Left colon (tissue), 2 donors: Measurements from ENCODE around the gene HDAC3. TPM values are rescaled to one million over a fixed set of nuclear protein-coding genes. Genes with fewer than 3 reads are reported as not detected.

Experiments used
- ATAC-seq: fragments of 200-7000 bp; cut with Tn5 transposase; one replicate; pipeline ENCODE4 v1.9.1; 2020; ENCODE audit warnings: mild to moderate bottlenecking, moderate library complexity
- DNase-seq, 2 donors: peaks; one replicate each; pipeline ENCODE4 v3.0.0-alpha.2; 2020
- intact Hi-C, 2 donors: fragments of 100-400 bp; cut with DNase I in 1 of 2; cut with micrococcal nuclease in 1 of 2; formaldehyde crosslinking; loops; one replicate each; pipeline versions ENCODE4 v1.11.2 to v1.14.0; 2022; cut with DNase I, micrococcal nuclease
- long read RNA-seq: library from polyadenylated mRNA; unstranded; transcript quantifications from one replicate; pipeline ENCODE4 v2.0.0, GENCODE V29; 2021
- total RNA-seq, 2 donors: library from RNA; stranded (reverse); fragmentation: NEBNext Ultra II Directional; extraction: Animal tissue kit (Norgen Biotek cat#: 25700); gene quantifications; one replicate each; pipeline ENCODE4 v1.2.1, GENCODE V29; 2021
- donor health status: DM: no; HTN: no; CAD: no.
- donor health status: DM: yes; HTN: yes; CAD: no.

Gene HDAC3
- 10 to 100 TPM; 37.8 to 40.5 TPM for total RNA-seq
- long read RNA-seq, transcript HDAC3-201 (15 exons, 1,959 nt) = major isoform, 146 of 164 reads
- long read RNA-seq, partial matches to known transcripts = 5 of 164 reads
- long read RNA-seq, other reads (novel, unspliced or antisense) = 12 of 164 reads

GRCh38 chr5:141636413-141637122 is at the start of gene HDAC3, which contains the start of gene RELL2:
Gene HDAC3, minus strand, starts transcription at chr5:141636849. Its CDS starts 59 bp downstream, at chr5:141636790.
Gene RELL2, plus strand, starts transcription at chr5:141636997. Its CDS starts 1,229 bp downstream, at chr5:141638226.
- peak; percentile 95 for ATAC-seq
- DNase-seq = peak; percentile 93 to 97
- intact Hi-C loops = no loop called here

- no peak for ATAC-seq
These were observed 48.9 kb upstream of the HDAC3 start for GRCh38 chr5:141685591-141685990.

GRCh38 chr5:141683596-141684141 is 47.0 kb upstream of the HDAC3 start:
- DNase-seq = no peak
- no peak for ATAC-seq
- intact Hi-C loops = loop anchor here in 1 of 2 donors (10.0 kb wide), 1 partner anchor 281 kb away; the partner anchor contains the start of gene RNF14

More at GRCh38 chr5:141685591-141685990, 48.9 kb upstream of the HDAC3 start:
- DNase-seq = no peak
- intact Hi-C loops = loop anchor here in 1 of 2 donors (10.0 kb wide), 1 partner anchor 279 kb away; the partner anchor contains the start of gene RNF14

GRCh38 chr5:141681695-141682641 is 45.3 kb upstream of the HDAC3 start, which contains the start of gene ARAP3:
Gene ARAP3, minus strand, starts transcription at chr5:141682230. Its CDS starts 1,744 bp downstream, at chr5:141680486.
- ATAC-seq (peak; percentile 94), DNase-seq (peak; percentile 82 to 85)
- intact Hi-C loops = loop anchor here in 1 of 2 donors (10.0 kb wide), 1 partner anchor 283 kb away; the partner anchor contains the start of gene RNF14

- intact Hi-C loops = loop anchor here in 1 of 2 donors (10.0 kb wide), 1 partner anchor 284 kb away; the partner anchor contains the start of gene RNF14
- DNase-seq = no peak
- ATAC-seq = no peak
These were observed 44.6 kb upstream of the HDAC3 start for GRCh38 chr5:141681295-141681694.

- peak; percentile 16 for ATAC-seq
These were observed 44.1 kb upstream of the HDAC3 start for GRCh38 chr5:141680751-141681201.

GRCh38 chr5:141680178-141680577 is 43.5 kb upstream of the HDAC3 start:
- intact Hi-C loops = loop anchor here in 1 of 2 donors (10.0 kb wide), 1 partner anchor 285 kb away; the partner anchor contains the start of gene RNF14
- ATAC-seq = no peak
- no peak for DNase-seq

More at GRCh38 chr5:141680751-141681201, 44.1 kb upstream of the HDAC3 start:
- intact Hi-C loops = loop anchor here in 1 of 2 donors (10.0 kb wide), 1 partner anchor 284 kb away; the partner anchor contains the start of gene RNF14
- DNase-seq = peak in 1 of 2 donors; percentile 31

- ATAC-seq (no peak), DNase-seq (no peak)
- intact Hi-C loops = no loop called here
These were observed 40.8 kb upstream of the HDAC3 start for GRCh38 chr5:141677415-141677814.

- intact Hi-C loops = no loop called here
- DNase-seq (no peak), ATAC-seq (no peak)
These were observed 39.0 kb upstream of the HDAC3 start for GRCh38 chr5:141675672-141676071.

GRCh38 chr5:141674747-141675146 is 38.1 kb upstream of the HDAC3 start:
- ATAC-seq (no peak), DNase-seq (no peak)
- intact Hi-C loops = no loop called here

- intact Hi-C loops = no loop called here
- ATAC-seq (no peak), DNase-seq (no peak)
These were observed 36.5 kb upstream of the HDAC3 start for GRCh38 chr5:141672841-141673813.

GRCh38 chr5:141672071-141672840 is 35.6 kb upstream of the HDAC3 start:
- DNase-seq (no peak), ATAC-seq (no peak)
- intact Hi-C loops = no loop called here

- intact Hi-C loops = no loop called here
- no peak for ATAC-seq
- DNase-seq = no peak
These were observed 32.9 kb upstream of the HDAC3 start for GRCh38 chr5:141669520-141669919.

GRCh38 chr5:141668601-141669265 is 32.1 kb upstream of the HDAC3 start:
- DNase-seq = no peak
- intact Hi-C loops = no loop called here
- no peak for ATAC-seq

- intact Hi-C loops = no loop called here
- DNase-seq = no peak
- ATAC-seq = no peak
These were observed 29.6 kb upstream of the HDAC3 start for GRCh38 chr5:141665995-141666940.
